ENCODE data around the gene DDAH1.
A peak's percentile ranks its signal among the peaks of the same experiment; 100 is the strongest.

The DDAH1 gene

DNA sequence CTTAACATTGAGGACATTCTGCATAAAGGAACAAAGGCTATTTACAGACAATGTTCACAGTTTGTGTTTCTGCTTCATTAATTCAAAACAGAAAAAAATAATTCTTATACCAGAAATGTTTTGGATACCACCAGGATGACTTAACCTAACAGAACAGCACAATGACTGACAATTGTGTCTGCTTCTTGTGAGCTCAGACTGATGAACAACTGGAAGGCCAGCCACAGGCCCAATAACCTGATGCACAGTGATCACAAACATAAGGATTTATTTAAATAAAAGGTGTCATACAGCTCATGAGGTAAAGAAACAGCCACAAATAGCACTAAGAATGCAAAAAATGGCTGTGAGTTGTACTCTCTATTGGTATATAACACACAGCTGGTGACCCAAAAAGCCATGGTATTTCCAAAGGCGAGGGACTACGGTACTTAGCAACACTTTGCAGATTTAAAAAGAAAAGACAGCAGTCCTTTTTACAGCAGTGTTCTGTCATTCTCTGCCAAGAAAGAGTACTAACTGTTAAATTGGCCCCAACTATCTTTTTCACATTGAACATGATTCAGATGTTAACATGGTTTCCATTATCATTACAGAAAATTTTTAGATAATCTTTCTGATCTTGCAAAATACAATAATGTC is 32.1 kb upstream of the DDAH1 start:
- intact Hi-C loops (cut with DNase I; ENCODE audit: low total_unique reads), result no loop called here
- H3K27ac ChIP-seq, result no peak overlapping the region
- H3K27me3 ChIP-seq, result no peaks in the 10 kb centered on the region
- no peak for DNase-seq
- peaks cover 0 to 9% (median 2%) of the 10 kb centered on the region in 4 donors for H3K4me1 ChIP-seq
- TF ChIP-seq, protein P1, sequence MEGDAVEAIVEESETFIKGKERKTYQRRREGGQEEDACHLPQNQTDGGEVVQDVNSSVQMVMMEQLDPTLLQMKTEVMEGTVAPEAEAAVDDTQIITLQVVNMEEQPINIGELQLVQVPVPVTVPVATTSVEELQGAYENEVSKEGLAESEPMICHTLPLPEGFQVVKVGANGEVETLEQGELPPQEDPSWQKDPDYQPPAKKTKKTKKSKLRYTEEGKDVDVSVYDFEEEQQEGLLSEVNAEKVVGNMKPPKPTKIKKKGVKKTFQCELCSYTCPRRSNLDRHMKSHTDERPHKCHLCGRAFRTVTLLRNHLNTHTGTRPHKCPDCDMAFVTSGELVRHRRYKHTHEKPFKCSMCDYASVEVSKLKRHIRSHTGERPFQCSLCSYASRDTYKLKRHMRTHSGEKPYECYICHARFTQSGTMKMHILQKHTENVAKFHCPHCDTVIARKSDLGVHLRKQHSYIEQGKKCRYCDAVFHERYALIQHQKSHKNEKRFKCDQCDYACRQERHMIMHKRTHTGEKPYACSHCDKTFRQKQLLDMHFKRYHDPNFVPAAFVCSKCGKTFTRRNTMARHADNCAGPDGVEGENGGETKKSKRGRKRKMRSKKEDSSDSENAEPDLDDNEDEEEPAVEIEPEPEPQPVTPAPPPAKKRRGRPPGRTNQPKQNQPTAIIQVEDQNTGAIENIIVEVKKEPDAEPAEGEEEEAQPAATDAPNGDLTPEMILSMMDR (IDR thresholded peaks at IDR 0.05), result no peak
- H3K36me3 ChIP-seq, result peaks cover 0 to 6% (median 0%) of the 10 kb centered on the region in 3 donors
- no peak overlapping the region for H3K4me3 ChIP-seq
- H3K9me3 ChIP-seq, result no peaks in the 10 kb centered on the region

DNA sequence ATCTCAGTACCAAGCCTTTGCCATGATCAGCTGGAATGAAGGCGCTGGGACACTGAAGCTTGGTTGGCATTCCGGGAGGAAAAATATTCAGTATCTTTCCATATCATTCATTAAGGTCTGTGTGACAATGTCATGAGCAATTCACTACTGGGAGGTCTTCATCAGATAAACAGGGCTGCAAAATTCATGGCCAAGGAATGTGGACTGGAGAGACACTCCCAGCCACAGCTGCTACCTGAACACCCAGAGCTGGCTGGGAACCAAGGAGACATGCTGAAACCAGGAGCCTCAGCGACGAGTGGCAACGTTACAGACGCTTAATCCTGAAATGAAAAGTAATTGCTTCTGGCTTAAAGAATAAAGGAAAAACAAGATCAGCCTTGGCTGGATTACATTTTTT is 30.6 kb upstream of the DDAH1 start:
- intact Hi-C loops (cut with DNase I; ENCODE audit: low total_unique reads), result no loop called here
- H3K27ac ChIP-seq, result no peak overlapping the region
- H3K9me3 ChIP-seq, result no peaks in the 10 kb centered on the region
- TF ChIP-seq, protein P1 (IDR thresholded peaks at IDR 0.05), result no peak
- no peaks in the 10 kb centered on the region for H3K27me3 ChIP-seq
- H3K36me3 ChIP-seq, result peaks cover 0 to 13% (median 0%) of the 10 kb centered on the region in 3 donors
- no peak for DNase-seq
- H3K4me1 ChIP-seq, result peaks cover 0 to 9% (median 2%) of the 10 kb centered on the region in 4 donors
- H3K4me3 ChIP-seq, result no peak overlapping the region

DNA sequence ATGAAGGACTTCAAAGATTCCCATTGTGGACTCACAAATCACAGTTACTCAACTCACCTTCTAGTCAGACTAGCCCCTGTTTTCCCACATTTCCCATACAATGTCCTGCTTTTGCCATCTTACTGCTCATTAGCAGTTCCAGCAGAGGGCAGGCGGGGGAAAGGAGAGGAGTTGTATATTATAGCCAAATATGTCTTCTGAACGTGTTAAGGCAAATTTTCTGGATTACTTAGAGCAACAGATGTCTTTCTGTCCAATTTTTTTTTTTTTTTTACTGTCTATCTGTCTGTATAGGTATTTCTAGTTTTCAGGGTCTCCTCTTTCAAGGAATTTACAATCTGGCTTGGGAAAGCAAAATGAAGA is 29.9 kb upstream of the DDAH1 start:
- no peaks in the 10 kb centered on the region for H3K27me3 ChIP-seq
- H3K9me3 ChIP-seq, result no peaks in the 10 kb centered on the region
- no peak overlapping the region for H3K27ac ChIP-seq
- TF ChIP-seq, protein P1 (IDR thresholded peaks at IDR 0.05), result peak in 1 of 2 experiments; percentile 36
- intact Hi-C loops (cut with DNase I; ENCODE audit: low total_unique reads), result no loop called here
- H3K36me3 ChIP-seq, result peaks cover 0 to 17% (median 0%) of the 10 kb centered on the region in 3 donors
- peaks cover 0 to 9% (median 2%) of the 10 kb centered on the region in 4 donors for H3K4me1 ChIP-seq
- no peak overlapping the region for H3K4me3 ChIP-seq
- peak in 1 of 2 donors; percentile 23 for DNase-seq

DNA sequence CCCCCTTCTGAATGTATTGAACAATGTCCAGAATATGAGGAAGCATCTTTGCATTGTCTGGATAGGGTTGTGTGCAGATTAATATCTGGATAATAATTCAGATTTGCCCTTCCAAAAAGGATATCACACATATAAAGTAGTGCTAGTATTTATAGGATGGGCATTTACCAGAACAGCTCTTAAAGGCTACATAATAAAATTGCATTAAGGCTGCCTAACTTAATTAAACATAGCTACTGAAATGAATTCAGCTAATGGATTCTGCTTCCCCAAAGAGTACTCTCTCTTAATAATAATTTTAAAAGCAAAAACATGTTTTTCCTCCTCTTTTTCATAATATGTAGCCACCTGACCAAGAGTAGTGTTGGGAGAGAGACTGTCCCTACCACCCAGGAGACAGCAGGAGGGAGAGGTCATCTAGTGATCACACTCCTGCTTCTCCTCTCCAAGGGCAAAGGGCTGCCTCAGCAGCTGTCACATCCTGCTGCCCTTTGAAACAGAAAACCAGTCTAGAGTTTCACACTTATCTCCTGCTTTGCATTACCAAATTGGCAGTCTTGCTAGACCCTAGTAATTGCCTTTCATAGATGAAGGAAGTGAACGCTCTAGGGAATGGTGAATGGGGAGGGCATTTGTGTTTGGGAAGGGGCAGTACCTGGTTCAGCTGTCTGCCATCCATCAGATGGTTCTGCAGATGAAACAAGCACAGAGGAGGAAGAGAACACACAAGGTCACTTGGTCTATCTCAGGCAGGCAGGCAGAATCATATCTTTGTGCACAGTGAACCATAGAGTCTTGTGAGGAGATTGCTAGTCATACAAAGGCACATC is 29.3 kb upstream of the DDAH1 start:
- Histone ChIP-seq H3K36me3 (peaks cover 0 to 17% (median 0%) of the 10 kb centered on the region in 3 donors), H3K4me3 (no peak overlapping the region), H3K4me1 (peaks cover 0 to 9% (median 2%) of the 10 kb centered on the region in 4 donors), H3K27ac (no peak overlapping the region), H3K9me3 (no peaks in the 10 kb centered on the region), H3K27me3 (no peaks in the 10 kb centered on the region)
- DNase-seq, result no peak
- TF ChIP-seq, protein P1 (IDR thresholded peaks at IDR 0.05), result no peak
- intact Hi-C loops (cut with DNase I; ENCODE audit: low total_unique reads), result no loop called here

DNA sequence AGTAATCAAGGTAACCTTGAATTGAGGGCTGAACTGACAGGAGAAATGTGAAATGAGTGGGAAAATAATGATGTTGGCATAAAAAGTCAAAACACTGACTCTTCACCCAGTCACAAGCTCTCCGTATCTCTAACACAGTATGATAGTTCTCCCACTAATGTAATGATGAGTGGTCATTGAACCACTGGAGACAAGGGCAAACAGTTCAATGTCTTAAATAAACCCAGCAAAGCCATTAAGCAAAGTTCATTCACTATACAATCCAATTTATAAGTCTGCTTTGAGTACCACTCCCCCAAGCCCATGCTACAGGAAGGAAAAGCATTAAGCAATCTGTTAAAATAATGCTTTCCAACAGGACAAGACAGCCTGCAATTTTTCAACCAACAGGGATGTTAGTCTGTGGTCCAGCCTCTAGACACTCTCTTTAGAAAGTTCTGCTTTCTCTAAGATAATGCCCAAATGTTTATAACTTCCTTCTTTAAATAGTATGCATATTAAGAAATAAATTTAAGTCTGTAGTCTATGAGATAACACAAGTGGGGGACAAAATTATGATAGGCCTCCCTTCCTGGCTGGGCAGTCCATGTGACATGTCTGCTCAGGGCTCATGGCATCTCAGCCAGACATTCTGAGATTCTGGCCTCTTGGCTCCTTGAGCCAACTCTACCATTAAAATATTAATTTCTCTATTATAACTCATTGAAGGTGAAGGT is 25.5 kb upstream of the DDAH1 start:
- Histone ChIP-seq H3K27me3 (no peaks in the 10 kb centered on the region), H3K27ac (no peak overlapping the region), H3K36me3 (peaks cover 0 to 24% (median 0%) of the 10 kb centered on the region in 3 donors), H3K4me3 (no peak overlapping the region), H3K4me1 (peaks cover 0 to 4% (median 1%) of the 10 kb centered on the region in 4 donors), H3K9me3 (no peaks in the 10 kb centered on the region)
- TF ChIP-seq, protein P1 (IDR thresholded peaks at IDR 0.05), result no peak
- intact Hi-C loops (cut with DNase I; ENCODE audit: low total_unique reads), result no loop called here
- no peak for DNase-seq

Measured in tibial artery (tissue), 4 donors.